ENCODE results near the gene PHETA1.
A peak's percentile ranks its signal among the peaks of the same experiment; 100 is the strongest.

Gene PHETA1, protein sequence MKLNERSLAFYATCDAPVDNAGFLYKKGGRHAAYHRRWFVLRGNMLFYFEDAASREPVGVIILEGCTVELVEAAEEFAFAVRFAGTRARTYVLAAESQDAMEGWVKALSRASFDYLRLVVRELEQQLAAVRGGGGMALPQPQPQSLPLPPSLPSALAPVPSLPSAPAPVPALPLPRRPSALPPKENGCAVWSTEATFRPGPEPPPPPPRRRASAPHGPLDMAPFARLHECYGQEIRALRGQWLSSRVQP

DNA sequence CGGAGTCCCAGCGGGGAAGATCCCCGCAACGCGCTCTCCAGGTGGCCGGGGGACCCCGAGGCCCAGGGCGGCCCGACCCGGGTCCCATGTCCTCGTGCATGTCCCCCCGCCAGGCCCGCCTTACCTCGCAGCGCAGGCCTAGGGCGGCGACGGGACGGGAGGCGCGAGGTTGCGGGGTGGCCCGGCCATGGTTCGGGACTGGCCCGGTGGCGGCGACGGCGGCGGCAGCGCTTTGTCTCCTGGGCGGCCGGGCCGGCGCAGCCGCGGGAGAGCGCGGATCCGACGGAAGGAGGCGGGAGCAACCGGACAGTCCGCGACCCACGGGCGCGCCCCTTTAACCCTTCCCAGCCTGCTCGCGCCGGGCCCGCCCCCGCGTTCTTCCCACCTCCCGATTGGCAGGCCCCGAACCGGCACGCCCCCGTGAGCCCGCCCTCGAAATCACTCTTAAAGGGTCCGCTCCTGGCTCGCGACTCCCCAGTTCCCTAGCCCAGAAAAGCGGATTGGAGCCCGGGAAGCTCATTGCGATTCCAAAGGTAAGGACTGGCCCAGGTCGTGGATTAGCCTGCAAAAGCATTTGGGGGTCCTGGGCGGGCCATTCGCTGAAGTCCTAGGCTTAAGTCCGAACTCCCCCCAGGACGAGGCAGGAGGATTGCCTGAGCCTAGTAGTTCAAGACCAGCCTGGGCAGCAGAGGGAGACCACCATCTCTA is at the start of gene PHETA1:
Gene PHETA1, minus strand, starts transcription at position 308 of the 708 bp plus-strand sequence. CDS start 5,668 bp downstream, outside the sequence.
- DNase-seq = peak; percentile 82

DNA sequence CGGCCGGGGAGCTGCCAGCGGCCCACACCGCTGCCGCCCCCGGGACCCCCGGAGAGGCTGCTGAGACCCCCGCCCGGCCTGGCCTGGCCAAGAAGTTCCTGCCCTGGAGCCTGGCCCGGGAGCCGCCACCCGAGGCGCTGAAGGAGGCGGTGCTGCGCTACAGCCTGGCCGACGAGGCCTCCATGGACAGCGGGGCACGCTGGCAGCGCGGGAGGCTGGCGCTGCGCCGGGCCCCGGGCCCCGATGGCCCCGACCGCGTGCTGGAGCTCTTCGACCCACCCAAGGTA is 49.6 kb upstream of the PHETA1 start:
- no peak for DNase-seq

DNA sequence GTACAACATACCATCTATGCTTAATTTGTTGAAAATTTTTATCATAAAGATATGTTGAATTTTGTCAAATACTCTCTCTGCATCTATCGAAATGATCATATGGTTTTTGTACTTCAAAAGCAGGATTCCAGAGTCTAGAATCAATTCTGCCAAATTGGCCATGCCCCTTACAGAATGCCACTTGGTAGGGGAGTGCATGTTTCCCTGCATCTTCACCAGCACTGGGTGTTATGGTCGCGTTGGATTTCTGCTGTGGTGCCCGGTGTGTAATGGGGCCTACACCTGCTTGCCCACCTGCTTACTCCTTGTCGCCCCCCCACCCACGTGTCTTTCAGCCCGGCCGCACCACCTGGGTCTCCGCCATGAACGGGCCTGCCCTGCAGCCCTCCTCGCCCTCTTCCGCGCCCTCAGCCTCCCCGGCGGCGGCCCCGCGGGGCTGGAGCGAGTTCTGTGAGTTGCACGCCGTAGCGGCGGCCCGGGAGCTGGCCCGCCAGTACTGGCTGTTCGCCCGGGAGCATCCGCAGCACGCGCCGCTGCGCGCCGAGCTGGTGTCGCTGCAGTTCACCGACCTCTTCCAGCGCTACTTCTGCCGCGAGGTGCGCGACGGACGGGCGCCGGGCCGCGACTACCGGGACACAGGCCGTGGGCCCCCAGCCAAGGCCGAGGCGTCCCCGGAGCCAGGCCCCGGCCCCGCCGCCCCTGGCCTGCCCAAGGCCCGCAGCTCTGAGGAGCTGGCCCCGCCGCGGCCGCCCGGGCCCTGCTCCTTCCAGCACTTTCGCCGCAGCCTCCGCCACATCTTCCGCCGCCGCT is 49.1 kb upstream of the PHETA1 start:
- DNase-seq = no peak

DNA sequence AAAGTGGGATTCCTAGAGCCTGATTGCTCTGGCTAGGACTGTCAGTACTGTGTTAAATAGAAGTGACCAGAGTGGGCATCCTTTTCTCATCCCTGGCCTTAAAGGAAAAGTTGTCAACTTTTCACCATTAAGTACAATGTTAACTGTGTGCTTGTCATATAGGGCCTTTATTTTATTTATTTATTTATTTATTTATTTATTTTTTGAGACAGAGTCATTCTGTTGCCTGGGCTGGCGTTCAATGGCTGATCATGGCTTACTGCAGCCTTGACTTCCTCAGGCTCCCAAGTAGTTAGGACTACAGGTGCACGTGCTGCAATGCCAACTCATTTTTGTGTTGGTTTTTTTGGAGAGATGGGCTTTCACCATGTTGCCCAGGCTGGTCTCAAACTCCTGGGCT is 48.4 kb upstream of the PHETA1 start:
- no peak for DNase-seq

DNA sequence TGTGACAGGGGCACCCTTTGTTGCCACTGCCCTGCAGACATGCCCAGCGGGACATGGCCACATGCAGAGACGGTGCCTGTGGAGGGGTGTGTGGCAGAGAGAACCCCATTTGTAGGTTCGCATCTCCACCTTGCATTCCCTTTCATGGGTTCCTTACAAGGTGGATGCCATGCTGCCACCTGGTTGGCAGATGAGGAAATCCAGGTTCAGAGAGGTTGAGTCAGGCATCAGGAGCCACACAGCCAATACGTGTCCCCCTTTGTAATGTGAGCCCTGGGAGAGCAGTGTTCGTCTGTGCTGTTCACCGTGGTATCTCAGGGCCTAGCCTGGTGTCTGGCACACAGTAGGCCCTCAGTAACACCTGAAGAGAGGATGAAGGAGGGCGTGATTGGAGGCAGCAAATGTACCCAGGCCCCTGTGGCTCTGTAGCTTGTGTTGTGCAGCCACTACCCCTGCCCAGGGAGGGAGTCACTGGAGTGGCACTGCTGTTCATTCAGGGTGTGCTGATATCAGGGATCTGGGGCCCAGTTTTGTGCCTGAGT is 45.9 kb upstream of the PHETA1 start:
- DNase-seq = no peak

DNA sequence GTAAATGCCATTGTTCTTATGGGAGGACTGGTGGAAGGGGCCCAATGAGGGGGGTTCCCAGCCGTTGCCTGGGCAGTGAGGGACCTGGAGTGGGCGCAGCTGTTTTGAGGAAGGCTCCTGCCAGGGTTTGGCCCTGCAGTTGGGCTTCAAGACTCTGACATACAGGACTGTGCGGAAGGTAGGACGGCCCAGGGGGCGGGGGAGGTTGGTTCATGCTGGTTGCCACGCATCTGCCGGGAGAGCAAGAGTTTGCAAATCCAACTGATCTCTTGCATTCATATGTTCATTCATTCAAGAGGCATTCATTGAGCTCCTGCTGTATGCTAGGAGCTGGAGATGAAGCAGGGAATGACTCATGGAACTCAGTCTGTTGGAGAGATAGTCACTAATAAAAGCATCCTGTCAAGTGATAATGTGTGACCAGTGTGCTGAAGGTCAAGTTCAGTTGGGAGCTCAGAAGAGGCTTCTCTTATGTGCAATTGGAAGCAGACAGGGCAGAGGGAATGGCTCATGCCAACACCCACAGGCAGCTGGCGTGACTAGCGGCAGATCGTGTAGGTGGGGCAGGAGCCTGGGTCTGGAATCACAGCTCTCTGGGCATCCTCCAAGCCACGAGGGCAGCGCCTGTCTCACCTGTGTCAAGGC is 44.7 kb upstream of the PHETA1 start:
- DNase-seq = no peak

DNA sequence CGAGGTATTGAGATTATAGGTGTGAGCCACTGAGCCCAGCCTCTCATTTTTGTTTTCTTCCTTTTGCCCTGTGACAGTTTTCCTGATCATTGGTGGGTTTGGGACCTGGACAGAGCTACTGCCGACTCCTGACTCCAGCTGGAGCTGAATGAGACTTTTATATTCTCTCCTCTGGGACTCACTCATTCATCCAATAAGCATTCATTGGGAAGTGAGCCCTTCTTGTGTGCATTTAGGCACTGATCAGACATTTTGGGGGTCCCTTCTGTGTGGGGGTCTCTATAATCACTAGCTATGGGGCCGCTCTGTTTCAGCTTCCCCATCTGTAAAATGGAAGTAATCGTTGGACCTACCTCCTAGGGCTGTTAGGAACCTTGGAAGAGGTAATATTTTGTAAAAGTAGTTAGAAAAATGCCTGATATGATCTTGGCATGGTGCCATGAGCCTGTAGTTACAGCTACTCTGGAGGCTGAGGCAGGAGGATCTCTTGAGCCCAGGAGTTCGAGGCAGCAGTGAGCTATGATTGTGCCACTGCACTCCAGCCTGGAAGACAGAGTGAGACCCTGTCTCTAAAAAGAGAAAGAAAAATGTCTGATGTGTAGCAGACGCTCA is 44.0 kb upstream of the PHETA1 start:
- DNase-seq = no peak

DNA sequence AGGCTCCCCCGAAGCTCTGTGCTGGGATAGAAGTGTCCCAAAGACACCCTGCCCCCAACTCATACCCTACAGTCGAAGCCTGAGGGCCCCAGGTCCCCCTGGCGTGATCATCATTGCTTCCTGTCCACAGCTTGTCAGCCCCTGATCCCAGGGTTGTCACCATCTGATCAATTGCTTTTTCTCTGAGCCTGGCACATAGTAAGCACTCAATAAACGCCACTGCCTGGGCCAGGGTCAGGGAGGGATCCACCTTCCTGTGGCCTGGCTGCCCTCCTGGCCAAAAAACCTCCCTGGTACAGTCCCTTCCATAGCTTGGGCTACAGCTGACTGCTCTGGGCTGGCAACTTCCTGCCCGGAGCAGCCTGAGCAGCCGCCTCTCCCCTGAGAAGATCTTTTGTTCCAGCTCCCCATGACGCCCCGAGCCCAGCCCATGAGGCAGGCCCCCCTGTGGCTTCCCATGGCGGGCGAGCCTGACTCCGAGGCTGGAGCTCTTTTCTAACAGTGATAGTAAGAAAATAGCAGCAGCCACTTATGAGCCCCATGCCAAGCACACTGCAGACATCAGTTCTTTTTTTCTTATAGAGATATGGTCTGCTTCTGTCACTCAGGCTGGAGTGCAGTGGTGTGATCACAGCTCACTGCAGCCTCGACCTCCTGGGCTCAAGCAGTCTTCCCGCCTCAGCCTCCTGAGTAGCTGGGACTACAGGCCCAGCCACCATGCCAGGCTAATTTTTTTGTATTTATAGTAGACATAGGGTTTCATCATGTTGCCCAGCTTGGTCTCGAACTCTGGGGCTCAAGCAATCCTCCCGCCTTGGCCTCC is 43.3 kb upstream of the PHETA1 start:
- no peak for DNase-seq

DNA sequence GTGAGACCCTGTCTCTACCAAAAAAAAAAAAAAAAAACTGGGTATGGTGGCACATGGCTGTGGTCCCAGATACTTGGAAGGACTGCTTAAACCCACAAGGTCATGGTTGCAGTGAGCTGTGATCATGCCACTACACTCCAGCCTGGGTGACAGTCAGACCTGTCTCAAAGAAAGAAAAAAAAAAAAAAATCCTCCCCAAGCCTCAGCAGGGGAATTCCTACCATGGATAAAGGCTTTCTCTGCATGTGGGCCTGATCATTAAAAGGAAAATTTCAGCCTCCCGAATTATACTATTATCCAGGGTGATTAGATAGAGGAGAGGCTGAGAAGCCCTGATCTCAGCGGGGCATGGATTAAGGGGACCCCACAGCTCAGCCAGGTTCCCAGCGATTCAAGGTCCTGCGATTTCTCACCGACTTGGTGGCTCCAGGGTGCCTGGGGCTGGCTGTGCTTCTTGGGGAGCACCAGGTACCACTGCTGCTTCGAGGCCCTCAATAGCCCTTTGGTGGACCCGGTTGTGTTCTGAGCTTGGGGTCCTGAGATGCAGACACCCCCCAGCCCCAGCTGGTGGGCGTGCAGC is 42.4 kb upstream of the PHETA1 start:
- no peak for DNase-seq

DNA sequence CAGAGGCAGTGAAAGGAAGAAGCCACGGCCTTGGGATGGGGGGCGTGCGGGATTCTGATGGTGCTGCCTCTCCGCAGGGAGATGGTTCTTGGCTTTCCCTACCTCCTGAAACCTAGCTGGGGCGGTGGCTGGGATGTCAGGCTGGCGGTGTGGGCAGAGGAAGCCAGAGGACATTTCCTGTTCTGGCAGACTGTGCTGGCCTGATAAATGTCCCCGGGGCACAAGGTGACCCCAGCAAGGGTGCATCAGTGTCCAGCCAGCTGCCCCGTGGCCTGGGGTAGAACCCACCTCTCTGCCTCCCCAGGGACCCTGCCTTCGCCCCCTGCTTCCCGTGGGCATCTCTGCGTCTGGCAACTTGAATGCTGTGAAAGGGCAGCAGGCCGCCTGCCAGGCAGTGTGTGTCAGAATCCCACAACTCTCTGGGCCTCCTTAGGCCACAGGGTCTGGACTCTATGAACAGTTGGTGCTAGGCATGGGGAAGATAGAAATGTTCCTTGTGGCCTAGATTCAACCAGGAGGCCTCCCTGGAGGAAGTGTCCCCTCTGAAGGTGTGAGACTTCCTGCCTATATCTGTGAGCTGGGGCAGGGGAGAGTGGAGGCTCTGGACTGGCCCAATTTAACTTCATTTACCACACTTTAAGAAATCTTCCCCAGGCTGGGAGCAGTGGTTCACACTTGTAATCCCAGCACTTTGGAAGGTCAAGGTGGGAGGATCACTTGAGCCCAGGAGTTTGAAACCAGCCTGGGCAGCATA is 41.7 kb upstream of the PHETA1 start:
- DNase-seq = no peak

DNA sequence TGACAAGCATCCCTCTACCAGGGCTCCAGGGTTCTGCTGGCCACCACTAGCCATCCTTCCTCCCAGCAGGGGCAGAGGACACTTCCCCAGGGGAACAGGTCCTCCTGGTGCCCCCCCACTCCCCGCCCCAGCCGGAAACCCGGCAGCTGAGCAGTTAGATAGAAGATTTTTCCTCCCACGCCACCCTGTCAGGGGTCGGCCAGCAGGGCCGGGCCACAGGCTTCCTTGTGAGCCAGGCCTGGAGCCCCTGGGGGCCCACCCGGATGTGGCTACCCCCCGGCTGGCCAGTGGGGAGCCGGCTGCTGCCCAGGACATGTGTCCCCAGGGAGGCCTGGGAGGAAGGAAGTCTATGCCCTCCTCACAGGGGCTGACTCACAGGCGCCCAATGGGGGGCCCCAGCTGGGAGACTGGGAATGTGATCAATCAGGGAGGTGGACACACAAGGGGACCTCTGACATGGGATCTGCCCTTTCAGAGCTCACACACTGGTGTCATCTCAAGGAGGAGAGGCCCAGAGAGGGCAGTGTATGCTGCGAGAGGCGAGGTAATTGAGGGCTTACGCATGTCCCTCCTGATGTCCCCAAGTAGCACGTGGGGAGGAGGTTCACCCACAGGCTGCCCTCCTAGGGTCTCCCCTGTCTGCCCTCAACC is 41.0 kb upstream of the PHETA1 start:
- peak; percentile 52 for DNase-seq

DNA sequence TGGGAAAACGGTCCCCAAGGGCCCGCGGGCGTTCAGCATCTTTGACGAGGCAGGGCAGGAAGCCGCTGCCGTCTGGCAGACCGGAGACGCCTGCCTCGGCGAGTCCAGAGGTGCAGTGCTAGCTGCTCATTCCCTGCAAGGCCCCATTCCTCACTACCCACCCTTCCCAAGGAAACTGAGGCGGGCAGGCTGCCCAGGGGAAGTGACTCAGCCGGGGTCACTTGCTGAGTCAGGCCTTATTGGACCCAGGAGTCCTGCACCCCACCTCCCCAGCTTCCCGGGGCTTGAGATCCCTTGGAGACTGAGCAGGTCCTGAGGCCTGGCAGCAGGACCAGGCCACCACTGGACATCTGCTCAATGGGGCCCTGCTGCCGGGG is 40.5 kb upstream of the PHETA1 start:
- DNase-seq = no peak

DNA sequence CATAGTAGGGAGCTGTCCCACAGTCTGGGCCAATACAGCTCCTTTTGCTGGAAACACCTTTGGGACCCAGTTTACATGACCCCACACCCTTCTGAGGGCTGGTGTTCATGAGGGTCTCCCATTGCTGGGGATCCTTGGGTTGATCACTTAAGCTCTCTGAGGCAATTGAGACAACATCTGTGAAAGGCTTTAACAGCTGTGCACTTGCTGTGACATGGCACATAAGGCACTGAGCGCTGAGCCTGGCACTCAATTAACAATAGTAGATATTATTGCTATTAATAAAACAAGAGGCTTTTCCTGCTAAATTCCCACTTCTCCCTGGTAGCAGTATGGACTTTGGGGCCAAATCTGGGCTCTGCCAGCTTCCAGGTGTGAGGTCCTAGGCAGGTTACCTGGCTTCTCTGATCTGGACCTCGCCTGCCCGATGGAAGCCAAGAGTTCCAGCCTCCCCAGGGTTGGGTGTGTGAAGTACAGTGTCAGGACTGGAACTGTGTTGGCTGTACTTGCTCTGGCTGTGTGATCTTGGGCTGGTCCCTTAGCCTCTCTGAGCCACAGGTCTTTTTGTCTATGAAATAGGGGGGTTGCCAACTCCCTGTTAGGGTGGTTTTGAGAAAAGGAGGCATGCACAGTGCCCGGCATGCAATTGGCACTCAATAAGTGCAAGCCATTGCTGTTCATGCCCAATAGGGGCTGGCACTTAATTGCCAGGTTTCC is 39.9 kb upstream of the PHETA1 start:
- no peak for DNase-seq

DNA sequence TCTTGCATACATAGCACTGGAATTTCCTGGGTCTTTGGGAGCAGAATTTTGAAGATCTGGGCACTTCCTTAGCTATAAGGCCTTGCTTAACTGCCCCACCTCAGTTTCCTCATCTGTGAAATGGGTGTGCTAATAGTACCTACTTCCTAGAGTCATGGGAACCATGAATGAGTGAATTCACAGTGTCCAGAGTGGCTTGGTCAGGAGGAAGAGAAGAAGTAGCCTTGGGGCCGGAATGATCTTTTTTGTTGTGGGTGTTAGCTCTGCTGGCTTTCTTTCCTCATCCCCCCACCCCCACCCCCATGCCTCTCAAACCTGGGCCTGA is 39.2 kb upstream of the PHETA1 start:
- DNase-seq = no peak

DNA sequence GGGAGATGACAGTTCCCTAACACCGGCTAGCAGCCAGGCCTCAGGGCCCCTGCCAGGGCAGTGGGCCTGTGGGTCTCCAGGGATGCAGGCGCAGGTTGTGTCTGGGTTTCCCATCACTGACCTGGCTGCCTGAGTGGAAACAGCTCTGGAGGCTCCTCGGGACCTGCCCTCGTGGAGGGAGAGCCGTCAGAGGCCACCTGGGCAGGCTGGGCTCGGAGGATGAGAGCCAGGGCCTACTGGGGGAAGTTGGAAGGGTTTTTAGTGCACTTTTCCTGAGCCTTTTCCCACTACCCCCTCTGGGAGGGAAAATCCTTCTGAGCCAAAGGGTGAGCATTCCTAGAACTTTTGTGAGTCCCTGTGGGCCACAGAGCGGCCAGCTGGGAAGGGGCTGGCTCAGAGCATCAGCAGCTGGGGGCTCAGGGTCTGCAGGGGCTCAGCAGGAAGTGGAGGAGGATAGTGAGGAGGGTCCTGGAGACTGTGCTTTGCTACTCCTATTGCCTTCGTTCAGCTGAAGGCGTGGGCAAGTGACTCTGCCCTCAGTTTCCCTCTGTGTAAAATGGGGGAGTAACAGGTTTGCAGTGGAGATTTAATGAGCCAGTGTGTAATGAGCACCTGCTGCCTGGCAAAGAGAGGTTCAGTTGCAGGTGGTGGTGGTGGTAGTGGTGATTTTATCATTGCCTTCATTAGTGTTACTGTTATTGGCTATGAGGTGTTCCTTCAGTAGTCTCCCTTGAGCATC is 38.7 kb upstream of the PHETA1 start:
- DNase-seq = no peak

DNA sequence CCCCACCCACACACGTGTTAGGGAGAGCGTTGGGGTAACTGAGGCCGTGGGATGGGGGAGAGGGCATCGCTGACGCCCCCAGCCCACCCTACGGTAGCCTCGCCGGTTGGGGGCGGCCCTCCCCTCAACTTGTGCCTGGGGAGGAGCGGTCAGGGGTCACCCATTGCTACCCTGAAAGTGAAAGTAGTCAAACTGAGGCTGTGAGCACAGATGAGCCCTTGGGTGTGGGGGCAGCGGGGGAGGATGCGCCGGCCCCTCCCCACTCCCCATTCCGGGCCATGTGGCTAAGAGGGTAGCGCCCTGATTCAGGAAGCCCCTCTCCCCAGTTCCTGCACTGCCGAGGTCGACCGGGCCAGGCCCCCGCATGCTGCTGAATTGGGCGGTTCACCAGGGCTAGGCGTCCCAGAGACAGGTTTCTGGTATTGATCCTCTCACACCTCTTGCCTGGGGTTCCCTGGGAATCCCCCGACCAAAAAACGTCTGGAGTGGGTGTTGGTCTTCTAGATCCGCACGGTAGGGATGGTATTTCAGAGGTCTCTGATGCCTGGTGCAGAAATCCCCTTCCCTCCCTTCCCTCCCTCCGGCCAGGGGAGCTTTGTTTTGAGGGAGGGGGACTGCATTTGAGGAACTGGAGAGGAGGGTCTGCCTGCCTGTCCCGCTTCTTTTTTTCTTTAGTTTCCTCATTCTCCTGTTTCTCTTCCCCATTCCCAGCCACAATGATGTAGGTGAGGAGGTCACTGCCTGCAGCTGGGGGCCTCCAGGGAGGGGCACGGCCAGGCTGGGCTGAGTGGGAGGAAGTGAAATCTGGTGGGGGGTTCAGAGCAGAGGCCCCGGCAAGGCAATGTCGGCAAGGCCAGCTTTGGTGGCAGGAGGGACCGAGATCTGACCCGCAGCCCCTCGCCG is 37.8 kb upstream of the PHETA1 start:
- peak; percentile 63 for DNase-seq

DNA sequence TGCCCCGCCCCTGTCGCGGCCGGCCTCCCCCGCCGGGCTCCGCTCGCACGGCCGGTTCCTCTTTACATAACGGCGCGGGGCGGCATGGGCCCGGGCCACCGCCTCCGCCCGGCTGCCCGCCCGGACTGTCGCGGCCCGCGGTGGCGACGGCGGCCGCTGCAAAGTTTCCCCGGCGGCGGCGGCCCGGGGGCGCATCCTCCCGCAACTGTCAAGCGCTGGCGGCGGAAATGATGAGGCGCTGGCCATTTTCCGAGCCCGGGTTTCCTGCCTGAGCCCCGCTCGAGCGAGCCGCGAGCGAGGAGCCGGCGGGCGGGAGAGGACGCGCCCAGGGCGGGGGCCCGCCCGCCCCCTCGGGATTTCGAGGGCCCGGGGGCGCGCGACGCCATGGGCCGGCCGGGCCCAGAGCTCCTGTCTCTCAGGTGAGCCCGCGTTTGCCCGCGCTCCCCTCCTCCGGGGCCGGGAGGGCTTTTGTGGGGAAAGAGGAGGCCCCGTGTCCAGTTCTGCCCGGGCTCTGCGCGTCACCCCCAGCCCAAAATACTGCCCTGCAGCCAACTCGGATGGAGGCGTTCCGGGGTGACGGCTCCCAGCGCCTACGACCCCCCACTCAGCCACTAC is 37.1 kb upstream of the PHETA1 start, which contains the start of gene SH2B3:
Gene SH2B3, plus strand, starts transcription at position 65 of the 615 bp plus-strand sequence. CDS start 12,223 bp downstream, outside the sequence.
- peak; percentile 84 for DNase-seq

Data from stimulated activated naive CD4-positive, alpha-beta T cell treated with Interleukin-2 at 50 U/mL for 16 hours (primary cell).